ENCODE measurements around the gene MPRIP. TPM values are rescaled to one million over a fixed set of nuclear protein-coding genes. Genes with fewer than 3 reads are reported as not detected.
"Not testable (repeated sequence)": the region's sequence is repeated elsewhere in the genome, so short reads cannot be mapped to it uniquely, and the experiment has no call there.

The MPRIP gene
- polyA plus RNA-seq, 4 donors, result 142 to 202 (median 173) TPM

DNA sequence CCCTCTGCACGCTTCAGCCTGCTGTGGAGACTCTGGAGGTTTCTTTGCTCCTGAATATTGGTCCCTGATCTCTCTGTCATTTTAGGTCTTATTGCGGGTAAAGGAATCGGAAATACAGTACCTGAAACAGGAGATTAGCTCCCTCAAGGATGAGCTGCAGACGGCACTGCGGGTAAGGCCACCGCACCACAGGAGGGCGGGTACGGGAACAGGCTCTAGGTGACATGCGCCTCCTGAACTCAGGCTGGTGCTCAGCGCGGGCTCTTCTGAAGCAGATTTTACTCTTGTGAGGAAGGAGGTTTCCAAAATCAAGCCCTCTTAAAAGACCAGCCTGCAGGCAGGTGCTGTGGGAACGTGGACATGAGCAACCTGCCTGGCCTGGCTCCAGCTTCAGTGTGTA, 134.1 kb downstream of the MPRIP start:
- DNase-seq (ENCODE audit: low read depth in 4 of 4, low spot score in 2 of 4), result no peak

DNA sequence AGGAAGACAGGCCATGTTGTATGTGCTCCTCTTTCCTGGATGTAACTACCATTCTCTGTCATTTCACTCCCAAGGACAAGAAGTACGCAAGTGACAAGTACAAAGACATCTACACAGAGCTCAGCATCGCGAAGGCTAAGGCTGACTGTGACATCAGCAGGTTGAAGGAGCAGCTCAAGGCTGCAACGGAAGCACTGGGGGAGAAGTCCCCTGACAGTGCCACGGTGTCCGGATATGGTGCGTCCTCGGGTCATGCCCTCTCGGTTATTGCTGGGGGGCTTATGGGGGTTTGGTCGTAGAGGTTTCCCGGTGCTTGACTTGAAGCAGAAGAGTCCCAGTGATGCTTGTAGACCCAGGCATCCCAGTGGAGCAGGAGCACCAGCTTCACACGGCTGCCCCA, 134.9 kb downstream of the MPRIP start:
- DNase-seq (ENCODE audit: low read depth in 4 of 4, low spot score in 2 of 4), result no peak

DNA sequence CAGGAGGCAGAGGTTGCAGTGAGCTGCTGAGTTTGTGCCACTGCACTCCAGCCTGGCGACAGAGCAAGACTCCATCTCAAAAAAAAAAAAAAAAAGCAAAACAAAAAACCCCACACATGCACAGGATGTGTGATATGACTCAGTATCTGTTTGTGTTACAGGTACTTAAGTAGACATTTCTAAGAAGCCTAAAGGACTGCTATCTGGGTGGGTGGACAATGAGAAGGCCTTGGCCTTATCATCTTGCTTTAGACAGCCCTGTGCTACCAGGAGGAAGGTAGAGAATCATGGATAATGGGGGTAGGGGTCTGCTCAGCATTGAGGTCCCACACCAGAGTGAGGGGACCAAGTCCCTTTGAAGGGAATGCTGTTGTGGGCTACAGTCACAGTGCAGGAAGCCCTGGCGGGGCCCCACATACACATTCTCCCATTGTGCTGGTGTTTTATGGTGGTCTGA, 137.1 kb downstream of the MPRIP start:
- no peak for DNase-seq (ENCODE audit: low read depth in 4 of 4, low spot score in 2 of 4)

DNA sequence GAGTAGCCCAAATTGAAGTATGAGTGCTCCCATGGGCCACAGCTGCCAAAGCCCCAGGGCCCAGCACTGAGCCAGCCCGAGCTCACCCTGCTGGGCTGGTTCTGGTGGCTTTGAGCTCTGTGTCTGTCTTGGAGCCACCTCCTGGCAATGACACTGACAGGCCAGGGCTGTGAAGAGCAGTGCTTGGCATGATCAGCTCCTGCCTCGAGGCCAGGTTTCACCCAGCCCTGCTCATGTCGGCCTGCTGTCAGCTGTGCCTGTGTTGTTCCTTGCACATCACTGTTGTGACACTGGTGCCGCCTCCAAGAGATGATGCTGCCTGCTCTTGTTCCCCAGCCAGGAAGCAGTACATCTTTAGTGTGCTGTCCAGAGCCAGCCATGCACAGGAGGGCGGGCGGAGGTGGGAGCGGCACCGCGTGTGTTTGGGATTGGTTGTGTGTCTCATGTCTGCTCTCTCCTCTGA, 137.9 kb downstream of the MPRIP start:
- DNase-seq (ENCODE audit: low read depth in 4 of 4, low spot score in 2 of 4), result no peak

DNA sequence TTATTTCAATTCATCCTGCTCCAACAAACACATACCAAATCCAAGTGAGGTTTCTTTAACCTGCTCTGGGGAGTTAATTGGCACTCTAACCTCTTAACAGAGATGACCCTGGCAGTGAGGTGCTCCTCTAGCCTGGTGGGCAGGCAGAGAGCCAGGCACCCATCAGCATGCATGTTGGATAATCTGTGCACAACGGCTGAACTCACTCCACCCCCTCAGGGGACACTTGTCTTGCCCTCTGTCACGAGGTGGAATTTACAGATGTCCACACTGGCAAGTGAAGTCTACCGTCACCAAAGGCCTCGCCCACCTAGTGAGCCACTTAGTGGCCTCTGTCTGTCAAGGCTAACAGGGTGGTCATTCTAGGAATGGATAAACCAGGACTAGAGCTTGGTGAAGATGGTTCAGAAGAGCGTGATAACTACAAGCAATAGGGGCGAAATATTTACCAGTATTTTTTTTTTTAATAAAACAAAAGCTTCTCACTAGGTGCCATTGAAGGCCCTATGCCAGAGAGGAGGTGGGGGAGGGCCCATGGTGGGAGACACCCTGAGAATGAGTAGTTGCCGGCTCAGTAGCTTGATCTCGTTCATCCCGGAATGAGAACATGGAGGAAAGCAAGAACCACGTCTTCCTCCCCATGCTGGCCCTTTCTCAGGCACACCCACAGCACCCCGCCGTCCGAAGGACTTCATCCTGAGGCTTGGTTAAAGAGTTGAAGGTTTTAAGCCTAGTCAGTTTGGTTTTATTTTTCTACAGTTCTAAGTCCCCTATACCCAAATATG, 138.7 kb downstream of the MPRIP start:
- no peak for DNase-seq (ENCODE audit: low read depth in 4 of 4, low spot score in 2 of 4)

DNA sequence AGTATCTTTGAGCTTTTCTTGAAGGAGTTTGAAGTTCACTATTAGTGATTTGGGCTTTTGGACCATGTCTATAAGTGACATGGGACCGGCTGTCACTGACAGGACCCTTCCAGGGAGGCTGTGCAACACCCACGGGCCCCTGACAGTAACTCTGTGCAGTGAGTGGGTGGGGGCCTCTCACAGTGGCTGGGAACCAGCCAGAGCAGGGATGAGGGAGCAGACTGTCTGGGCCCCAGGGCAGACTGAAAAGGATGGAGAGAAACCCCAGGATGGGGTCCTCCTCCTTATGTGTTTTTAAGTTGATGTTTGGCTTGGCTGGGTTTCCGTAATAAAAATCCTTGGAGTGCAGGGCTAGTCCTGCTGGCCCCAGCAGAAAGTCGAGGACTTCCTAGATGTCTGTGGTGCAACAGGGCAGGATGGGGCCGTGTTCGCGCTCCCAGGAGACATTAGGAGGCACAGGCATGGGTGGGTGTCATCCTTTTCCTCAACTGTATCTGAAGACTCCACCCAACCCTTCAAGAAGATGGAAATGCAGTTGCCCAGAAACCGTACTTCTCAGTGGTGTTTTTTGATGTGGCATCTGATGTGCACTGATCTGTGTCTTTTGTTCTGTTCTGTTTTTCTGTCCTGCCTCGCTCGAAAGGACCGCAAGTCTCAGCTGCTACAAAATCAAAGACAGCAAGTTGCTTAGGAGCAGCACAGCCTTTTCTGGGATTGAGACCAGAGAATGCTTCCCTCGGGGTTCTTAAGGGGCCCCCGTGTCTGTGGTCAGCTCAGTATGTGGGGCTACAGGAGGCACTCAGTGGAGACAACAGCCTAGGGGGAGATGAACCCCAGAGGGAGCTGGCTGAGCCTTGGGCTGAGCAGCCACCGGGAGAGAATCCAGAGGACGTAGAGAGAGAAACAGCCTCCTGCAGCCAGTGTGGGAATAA, 139.7 kb downstream of the MPRIP start:
- DNase-seq (ENCODE audit: low read depth in 4 of 4, low spot score in 2 of 4), result no peak

DNA sequence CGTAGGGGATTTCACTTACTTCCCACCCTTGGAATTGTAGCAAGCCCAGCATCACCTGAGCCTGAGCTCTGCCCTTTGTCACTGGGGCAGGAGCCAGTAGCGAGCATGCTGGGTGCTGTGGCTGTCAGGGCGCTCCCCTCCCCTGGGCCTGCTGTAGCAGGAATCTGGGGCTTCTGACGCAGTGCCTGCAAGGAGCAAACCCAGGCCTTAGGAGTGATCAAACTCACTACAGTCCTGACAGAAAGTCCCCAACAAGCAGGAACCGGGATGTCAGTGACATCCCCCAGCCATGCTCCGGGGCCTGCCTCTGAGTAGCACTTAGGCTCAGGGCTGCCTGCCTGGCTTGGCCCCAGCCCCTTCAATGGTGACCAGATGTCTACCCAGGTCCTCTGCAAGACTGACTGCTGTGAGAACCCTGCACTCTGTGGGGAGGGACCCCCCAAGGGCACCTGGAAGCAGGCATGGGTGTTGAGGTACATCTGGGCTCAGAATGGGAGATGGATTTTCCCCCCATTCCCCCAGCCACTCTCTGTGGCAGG, 140.4 kb downstream of the MPRIP start:
- DNase-seq (ENCODE audit: low read depth in 4 of 4, low spot score in 2 of 4), result no peak

DNA sequence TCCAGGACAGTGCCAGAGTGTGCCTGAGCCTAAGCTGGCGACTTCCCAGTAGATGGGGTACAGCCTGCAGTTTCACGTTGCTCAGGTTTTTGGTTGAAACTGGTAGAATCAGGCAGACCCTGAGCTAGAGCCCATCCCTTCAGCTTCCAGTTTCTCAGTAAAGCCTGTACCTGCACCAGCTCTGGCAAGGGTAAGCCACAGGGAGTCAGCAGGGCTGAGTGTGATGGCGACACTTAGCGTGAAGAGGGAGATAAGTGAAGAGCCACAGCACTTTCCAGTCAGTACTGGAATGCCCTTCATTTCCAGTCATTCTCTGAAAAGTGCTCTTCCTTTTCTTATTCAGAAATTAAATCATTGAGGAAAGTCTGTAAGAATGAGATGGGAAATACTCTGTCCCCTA, 141.5 kb downstream of the MPRIP start:
- no peak for DNase-seq (ENCODE audit: low read depth in 4 of 4, low spot score in 2 of 4)

DNA sequence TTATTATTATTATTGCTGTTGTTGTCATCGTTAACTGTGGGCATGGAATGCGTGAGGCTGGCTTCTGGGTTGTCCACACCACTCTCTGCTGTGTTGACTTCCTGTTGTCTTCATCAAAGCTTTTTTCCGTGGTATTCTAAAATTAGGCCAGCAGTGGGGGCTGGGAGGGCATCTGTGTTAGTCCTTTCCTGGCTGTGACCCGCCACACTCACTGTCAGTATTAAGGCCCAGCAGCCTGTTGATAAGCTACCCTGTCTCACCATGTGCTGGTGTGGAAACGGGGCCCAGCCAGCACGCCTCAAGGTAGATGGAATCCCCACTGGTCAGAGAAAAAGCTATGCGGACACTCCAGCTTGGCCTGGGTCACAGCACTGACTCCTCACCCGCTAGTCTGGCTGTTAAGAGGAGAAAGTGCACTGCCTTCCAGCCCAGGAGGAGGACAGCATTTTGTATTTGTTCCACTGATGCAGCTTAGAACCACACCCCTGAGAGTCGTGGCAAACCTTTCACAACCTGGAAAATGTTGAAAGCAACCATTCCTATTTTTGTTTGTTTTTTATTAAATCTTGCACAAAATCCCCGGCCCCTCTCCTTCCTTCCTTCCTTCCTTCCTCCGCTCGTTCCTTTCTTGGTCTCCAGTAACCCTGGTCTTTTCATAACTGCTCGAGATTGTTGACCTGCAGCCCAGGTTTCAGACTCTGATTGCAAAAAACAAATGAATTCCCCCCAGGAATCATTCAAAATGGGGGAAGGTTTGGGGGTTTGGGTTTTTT, 142.9 kb downstream of the MPRIP start:
- DNase-seq (ENCODE audit: low read depth in 4 of 4, low spot score in 2 of 4), result not testable (repeated sequence)

DNA sequence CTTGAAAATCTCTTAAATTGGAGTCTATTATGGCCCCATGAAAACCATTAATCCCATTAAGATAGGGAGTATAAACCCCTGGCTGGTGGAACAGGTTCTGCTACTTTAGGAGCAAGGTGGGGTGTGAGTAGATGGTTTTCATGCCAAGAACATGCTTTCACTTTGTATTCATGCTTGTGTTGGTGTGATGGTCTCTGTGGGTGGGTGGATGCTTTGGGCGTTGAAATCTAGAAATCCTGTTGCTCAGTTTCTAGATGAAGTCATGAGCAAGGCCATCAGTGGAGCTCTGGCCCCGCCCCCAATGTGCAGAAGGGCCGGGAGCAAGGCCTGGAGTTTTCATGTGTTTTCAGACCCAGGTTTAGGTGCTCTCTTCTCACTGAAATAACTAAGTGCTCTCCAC, 143.8 kb downstream of the MPRIP start:
- no peak for DNase-seq (ENCODE audit: low read depth in 4 of 4, low spot score in 2 of 4)

DNA sequence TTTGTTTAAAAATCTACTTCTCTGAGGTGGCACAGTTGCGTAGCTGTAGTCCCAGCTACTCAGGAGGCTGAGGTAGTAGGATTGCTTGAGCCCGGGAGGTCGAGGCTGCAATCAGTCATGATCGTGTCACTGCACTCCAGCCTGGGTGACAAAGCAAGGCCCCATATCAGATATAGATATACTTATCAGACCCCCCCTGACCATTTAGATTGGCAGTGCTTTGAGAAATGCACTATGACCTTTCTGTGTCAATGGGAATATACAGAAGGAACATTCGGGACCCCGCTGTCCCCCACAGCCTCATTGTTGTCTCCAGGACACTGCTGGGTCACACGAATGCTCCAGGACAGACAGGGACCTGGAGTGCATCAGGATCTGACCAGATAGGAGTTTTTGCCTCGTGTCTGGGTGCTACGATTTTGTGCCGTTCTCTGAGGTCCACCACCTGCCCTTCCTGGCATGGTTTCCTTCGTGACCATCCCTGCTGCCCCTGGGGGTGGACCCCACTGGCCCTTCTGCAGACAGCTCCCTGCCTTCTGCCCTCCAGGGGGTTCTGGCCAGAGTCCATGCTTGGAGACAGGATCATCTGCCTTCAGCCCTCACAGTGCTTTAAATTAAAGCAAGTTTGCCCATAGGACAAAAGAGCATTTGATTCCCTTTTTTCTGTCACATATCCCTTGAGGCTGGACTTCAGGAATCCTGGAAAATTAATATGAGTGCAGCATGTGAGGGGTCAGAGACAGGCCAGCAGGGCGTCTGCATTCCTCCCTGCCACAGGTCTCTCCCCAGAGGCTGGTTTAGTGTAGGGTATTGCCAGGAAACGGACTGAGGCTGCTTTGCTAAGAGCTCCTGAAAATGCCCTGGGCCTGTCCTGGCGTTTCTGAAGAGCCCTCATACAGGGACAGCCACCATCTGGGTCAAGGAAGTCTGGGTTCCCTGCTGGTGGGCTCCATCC, 144.6 kb downstream of the MPRIP start:
- DNase-seq (ENCODE audit: low read depth in 4 of 4, low spot score in 2 of 4), result no peak

DNA sequence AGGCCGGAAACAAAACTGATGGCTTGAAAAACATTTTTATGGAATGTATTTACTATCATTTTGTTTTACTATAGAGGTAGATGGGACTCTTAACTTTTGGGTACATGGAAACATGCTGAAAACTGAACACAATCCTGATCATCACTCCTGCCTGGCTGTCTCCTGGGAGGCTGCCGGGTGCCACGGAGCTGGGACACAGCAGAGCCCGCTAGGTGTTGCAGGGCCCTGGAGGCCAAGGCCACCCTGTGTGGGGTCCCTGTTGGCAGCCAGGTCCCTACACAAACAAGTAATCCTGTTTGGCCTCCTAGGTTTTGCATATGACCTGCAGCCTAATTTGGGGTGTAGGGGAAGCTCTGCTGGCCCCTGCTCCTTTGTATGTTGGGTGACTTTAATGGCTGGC, 146.3 kb downstream of the MPRIP start:
- DNase-seq (ENCODE audit: low read depth in 4 of 4, low spot score in 2 of 4), result no peak

DNA sequence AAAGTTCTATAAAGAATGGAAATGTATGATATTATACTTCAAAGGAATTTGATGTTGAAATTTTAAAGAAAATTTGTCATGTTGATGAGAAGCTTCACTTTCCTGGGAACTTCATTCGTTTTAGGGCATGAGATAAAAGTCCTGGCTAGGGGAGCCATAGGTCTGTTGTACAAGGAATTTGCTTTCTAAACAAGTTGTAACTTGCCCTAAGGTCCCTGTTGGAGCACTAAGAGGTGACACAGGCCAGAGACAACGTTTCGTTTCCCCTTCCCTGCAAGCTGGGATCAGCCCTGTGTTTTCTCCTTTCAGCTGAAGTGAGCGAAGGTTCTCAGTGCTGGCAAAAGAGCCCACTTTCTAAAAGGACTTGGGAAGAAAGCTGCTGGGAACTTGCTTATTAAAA, 147.3 kb downstream of the MPRIP start:
- DNase-seq (ENCODE audit: low read depth in 4 of 4, low spot score in 2 of 4), result no peak

DNA sequence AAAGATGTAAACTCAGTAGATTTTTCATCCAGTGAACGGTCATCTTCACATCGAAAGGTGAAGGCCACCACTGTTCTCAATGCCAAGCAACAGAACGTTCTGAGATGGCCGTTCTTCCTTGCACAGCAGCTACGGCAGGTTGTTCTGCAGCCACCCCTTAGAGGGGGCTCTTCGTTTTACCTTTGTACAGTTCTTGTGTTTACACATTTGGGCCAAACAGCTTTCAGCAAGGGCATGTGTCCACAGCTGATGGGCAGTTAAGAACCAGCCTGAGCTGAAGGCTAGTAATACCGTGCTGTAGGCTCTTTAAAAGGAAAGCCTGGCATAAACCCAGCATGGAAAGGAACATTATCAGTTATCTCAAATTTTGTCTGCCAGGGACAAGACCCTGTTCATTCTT, 147.9 kb downstream of the MPRIP start:
- no peak for DNase-seq (ENCODE audit: low read depth in 4 of 4, low spot score in 2 of 4)

DNA sequence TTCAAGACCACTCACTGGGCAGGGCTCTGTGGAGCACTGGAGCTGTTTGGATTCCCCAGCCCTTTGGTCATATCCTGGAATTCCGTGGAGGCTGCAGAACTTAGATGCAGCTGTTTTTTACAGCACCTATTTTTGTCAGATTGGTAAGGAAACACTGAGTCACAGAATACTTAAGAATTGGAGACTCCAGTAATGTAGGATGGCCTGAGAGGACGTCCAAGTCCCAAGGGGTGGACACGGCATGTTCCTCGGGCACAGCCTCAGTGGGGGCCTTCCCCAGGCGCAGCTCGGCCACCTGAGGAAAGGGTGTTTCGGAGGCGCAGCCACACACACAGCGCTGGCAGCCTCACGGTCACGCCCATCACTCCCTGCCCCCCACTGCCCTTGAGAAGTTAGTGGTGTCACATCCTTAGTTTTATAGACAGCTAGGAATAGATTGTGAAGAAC, 149.1 kb downstream of the MPRIP start:
- DNase-seq (ENCODE audit: low read depth in 4 of 4, low spot score in 2 of 4), result no peak

DNA sequence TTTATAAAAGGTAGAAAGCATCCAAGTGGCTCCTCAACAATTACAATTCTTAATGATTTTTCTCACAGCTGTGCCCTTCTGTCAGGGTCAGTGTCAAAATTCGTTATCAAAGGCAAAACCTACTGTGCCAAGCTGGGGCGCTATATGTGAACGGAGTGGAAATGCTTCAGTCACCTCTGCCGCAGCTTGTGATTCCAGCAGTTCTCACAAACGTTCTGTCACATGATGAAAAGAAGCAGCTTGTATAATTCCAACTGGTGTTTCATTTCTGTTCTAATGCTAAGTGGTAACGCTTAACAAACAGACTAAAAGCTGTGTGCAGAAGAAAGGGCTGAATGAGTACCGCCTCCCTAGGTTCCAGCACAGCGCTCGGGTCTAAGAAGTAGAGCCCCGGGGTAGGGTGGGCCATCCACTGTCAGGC, 149.7 kb downstream of the MPRIP start:
- no peak for DNase-seq (ENCODE audit: low read depth in 4 of 4, low spot score in 2 of 4)

DNA sequence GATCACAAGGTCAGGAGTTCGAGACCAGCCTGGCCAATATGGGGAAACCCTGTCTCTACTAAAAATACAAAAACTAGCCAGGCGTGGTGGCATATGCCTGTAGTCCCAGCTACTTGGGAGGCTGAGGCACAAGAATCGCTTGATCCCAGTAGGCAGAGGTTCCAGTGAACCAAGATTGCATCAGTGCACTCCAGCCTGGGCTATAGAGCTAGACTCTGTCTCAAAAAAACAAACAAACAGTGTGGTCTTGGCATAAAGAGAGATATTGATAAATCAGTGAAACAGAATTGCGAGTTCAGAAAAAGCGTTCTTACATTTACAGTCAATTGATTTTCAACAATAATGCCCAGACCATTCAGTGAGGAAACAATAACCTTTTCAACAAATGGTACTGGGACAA, 153.2 kb downstream of the MPRIP start:
- DNase-seq (ENCODE audit: low read depth in 4 of 4, low spot score in 2 of 4), result not testable (repeated sequence)

DNA sequence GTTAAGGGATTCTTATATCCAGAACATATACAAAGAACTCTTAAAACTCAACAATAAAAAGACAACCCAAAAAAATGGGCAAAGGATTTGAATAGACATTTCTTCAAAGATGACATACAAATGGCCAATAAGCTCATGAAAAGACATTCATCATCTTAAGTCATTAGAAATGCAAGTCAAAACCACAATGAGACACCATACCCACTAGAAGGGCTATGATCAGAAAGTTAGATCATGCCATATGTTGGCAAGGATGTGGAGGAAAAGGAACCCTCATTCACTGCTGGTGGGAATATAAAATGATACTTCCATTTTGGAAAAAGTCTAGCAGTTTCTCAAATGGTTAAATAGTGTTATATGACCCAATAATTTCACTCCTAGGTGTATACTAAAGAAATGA, 154.5 kb downstream of the MPRIP start:
- DNase-seq (ENCODE audit: low read depth in 4 of 4, low spot score in 2 of 4), result no peak

DNA sequence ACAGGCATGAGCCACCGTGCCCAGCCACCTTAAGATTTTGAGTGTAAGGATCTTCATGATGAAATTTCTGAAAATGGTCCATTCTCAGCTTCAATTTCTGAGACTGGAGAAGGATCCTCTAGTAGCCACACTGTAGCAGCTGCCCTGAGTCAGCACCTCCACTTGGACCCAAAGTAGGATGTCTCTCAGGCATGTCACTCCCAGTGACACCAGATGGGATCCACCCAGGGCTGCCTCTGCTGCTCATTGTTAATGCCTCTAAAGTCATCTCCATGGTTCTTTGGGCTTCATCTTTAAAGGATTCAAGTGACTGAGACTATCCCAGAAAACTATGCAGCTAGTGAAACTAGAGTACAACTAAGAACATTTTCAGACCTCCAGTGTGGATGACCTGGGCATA, 156.0 kb downstream of the MPRIP start:
- no peak for DNase-seq (ENCODE audit: low read depth in 4 of 4, low spot score in 2 of 4)
